NCI-H2196 (cell line): ENCODE measurements around the gene SLC16A11.

ENCODE experiments used
- DNase-seq: peaks from one replicate; lab custom pipeline; 2025; ENCODE audit not compliant: unreplicated experiment; lab: John Stamatoyannopoulos, UW

Gene SLC16A11

DNA sequence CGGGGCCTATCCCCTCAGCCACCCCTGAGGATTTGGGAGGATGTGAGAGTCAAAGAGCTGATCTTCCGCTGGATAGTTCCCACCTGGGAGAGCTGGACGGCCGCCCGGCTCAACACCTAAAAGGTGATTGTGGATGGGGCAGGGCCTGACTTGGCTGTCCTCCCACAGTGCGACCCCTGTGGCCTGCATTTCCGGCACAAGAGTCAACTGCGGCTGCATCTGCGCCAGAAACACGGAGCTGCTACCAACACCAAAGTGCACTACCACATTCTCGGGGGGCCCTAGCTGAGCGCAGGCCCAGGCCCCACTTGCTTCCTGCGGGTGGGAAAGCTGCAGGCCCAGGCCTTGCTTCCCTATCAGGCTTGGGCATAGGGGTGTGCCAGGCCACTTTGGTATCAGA lies 16.6 kb downstream of the SLC16A11 start:
- no peak for DNase-seq

DNA sequence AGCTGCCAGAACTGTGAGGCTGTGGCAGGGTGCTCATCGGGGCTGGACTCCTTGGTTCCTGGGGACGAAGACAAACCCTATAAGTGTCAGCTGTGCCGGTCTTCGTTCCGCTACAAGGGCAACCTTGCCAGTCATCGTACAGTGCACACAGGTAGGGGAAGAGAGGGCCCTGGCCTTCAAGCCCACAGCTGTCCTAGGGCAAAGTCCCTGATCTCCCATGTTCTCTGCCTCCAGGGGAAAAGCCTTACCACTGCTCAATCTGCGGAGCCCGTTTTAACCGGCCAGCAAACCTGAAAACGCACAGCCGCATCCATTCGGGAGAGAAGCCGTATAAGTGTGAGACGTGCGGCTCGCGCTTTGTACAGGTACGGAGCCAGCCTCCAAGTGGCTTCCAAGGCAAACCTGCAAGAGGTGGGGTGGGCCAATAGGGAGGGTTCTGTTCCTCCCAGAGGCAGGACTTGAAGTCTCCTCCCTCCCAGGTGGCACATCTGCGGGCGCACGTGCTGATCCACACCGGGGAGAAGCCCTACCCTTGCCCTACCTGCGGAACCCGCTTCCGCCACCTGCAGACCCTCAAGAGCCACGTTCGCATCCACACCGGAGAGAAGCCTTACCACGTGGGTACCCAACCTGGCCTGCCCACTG lies 17.3 kb downstream of the SLC16A11 start:
- DNase-seq: no peak

DNA sequence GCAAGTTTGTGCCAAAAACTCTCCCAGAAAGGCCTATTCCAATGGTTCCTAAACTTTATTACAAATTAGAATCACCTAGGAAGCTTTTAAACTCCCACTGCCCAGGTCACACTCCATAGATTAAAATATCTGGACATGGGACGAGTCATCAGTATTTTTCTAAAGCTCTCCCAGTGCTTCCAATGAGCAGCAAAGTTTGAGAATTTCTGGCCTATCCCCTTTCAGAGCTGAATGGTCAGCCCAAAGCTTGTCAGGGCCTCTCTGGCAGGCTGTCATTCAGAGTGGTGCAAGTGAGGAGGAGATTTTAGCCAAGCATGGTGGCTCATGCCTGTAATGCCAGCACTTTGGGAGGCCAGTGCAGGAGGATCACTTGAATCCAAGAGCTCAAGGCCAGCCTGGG lies 18.6 kb downstream of the SLC16A11 start:
- DNase-seq: no peak

DNA sequence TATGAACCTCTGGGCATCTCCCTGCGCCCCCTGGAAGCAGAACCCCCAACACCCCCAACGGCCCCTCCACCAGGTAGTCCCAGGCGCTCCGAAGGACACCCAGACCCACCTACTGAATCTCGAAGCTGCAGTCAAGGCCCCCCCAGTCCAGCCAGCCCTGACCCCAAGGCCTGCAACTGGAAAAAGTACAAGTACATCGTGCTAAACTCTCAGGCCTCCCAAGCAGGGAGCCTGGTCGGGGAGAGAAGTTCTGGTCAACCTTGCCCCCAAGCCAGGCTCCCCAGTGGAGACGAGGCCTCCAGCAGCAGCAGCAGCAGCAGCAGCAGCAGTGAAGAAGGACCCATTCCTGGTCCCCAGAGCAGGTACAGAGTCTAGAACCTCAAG lies 19.5 kb downstream of the SLC16A11 start:
- DNase-seq: no peak

GRCh38 chr17:7023576-7024401 lies 20.1 kb downstream of the SLC16A11 start:
- no peak for DNase-seq

DNA sequence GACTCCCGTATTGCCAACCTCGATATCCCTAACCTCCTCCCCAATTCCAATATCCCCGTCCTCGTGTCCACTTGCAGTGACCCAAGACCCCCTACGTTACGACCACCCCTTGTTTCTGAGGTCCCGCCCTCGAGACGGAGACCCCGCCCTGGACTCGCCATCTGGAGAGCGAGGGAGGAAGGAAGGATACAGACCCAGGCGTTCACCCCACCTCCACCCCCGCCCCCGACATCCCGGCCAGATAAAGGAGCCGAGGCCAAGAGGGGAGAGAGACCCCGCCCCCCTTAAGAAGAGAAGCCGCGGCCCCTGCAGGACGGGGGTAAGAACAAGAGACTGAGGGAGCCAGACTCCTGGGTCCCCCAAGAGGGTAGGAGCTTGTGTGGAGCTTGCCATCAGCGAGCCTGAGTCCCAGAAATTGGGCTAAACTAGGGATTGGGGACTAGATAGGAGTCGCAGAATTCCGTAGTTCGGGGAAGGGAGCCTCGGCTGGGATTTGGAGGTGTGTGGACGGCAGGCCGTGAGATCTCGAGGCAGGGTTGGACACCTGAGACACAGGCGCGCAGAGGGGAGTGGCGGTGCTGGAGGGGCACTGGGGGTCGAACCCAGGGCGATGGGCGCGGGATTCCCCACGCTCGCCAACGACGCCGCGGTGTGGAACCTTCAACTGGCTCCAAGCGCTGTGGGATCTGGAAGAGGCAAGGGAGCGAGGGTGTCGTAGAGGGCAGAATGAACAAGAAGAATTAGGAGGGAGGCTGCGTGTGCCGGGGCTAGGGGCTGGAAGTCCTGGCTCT lies 20.9 kb downstream of the SLC16A11 start, which contains the start of gene BCL6B:
Gene BCL6B, plus strand, starts transcription at position 270 of the 791 bp plus-strand sequence. CDS start 622 bp downstream, outside the sequence.
- DNase-seq: no peak

DNA sequence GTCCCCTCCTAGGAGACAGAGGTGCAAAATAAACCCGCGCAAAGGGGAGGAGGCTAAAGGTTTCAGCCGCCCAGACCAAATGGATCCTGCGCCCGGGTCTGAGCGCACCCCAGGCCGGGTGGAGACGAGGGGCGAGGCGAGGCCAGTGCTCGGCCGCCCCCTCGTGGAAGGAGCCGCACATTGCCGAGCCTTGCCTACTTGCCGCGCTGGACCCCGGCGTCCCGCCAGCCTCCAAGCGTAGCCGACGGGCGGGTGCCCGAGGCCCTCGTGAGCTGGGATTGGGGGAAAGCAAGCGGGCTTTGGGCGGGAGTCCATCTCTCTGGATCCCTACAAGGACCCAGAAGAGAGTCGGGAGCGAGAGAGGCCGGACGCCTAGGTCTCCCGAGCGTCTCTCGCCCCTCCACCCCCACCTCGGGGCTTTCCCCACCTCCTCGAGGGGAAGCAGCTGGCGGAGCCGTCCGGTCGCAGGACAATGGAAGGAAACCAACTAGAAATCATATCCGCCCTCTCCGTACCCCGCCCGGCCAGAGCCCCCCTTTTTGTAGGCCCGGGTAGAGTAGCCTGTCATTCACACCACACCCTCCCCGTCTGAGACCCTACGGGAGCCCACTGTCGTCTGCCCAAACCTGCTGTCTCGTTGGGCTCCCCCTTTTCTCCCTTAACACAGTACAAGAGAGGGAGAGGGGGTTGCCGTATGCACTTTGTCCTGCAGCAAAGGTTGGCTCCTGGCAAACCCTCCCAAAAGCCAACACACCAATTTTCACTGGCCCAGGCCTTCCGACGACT lies 21.7 kb downstream of the SLC16A11 start:
- DNase-seq: peak; percentile 75

GRCh38 chr17:7020894-7021664 lies 22.8 kb downstream of the SLC16A11 start:
- DNase-seq: no peak

- DNase-seq: peak; percentile 47
Observed at GRCh38 chr17:7019839-7020519, 23.9 kb downstream of the SLC16A11 start.

DNA sequence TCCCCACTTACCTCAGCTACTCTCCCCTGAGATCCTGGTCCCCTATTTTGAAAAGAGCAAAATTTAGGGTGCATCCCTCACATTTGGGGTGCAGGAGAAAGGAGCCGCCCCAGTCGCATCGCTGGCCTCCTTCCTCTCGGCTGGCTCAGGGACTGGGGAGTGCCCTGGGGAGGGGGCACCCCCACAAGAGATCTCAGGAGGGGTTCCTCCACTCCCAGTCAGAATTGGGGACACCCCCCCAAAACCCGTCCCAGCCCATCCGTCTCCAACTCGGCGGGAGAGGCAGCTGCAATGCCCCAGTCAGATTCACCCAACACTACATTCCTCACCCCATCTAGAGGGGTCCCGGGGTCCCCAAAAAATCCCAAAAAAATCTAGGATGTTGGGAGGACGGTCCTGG lies 24.5 kb downstream of the SLC16A11 start:
- DNase-seq: no peak

GRCh38 chr17:7018331-7018964 lies 25.4 kb downstream of the SLC16A11 start:
- DNase-seq: peak; percentile 36

GRCh38 chr17:7017827-7018200 lies 26.1 kb downstream of the SLC16A11 start:
- no peak for DNase-seq

DNA sequence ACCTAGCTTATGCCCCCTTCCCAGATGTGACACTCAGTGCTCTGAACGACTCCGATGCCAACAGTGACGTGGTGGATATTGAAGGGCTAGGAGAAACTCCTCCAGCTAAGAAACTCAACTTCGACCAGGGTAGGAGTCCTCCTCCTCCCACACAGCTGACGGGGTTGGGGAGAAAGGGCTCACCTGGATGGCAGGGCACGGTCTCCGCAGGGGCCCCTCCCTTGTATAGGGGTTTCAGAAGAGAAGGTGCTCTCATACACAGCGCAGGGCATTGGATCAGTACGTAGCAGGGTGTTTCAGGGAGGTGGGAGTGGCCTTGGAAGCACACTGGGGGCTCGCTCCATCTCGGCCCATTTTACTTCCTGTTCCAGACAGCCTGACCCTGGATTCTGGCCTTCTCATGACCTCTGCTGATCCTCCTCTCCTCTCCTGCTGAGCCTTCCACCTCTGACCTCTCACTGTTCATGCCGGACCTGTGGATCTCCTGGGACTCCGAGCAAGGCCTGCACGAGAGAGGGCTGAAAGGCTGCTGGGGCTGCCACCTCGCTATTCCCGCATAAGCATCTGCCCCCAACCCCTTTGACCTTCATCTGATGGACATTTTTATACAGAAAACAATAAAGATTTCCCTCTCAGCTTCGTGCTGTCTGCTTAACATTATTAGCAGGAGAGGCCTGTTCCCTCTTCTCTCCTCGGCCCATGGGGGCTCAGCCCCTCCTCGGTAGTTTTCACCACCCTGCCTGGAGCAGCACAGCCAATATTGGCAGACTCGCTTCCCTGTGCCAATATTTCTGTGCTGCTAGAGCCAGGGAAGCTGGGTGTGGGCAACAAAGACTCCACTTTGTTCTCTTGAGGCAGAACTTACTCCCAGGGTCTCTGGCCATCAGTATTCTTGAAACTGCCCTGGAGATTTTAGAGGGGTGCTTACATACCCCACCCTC lies 26.7 kb downstream of the SLC16A11 start:
- no peak for DNase-seq

DNA sequence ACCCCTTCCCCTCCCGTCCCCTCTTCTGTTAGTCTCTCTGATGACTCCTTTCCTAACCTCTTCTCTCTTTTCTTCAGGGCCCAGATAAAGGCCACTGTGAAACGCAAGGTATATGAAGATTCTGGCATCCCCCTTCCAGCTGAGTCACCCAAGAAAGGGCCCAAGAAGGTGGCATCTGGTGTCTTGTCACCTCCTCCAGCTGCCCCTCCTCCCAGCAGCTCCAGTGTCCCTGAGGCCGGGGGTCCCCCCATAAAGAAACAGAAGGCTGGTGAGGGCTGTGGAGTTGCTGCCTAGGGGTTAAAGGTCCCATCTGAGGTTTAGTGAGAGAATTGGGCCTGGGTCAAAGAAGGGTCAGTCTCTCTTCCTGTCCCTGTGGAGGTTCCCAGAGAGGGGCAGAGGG lies 27.5 kb downstream of the SLC16A11 start:
- DNase-seq: no peak

DNA sequence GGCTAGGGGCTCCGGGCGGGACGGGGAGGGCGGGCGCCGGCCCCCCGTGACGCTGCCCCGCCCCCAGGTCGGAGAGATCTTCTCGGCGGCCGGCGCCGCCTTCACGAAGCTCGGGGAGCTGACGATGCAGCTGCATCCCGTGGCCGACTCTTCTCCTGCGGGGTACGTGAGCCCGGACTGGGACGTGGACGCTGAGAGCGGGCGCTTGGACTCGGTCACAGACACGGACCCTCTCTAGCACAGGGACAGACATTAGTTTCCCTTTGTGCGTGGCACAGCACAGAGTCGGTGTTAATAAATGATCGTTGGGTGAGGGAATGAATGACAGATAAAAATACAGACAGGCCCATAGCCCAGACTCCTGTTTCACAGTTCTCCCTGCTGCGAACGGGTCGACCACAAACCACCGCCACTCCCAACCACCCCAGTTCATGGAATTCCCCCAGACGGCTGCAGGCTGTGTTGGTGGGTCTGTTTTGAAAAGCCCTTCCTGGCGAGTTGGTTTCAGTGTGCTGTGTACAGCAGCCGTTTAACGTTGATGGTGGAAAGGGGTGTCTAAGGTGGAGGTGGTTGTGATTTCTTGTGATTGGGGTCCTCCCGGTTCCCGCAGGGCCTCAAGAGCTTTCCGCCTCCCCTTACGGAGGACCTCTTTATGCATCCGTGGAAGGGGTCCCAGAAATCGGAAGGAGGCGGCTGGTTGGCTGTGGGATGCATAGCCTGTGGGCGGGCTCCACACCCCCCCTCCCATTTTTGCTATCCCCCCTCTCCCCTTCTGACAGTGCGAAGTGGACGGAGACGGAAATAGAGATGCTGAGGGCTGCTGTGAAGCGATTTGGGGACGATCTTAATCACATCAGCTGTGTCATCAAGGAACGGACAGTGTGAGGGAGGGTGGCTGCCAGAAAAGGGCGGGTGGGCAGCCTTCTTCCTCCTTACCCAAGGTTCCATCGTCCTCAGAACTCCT lies 28.6 kb downstream of the SLC16A11 start:
- DNase-seq: no peak

DNA sequence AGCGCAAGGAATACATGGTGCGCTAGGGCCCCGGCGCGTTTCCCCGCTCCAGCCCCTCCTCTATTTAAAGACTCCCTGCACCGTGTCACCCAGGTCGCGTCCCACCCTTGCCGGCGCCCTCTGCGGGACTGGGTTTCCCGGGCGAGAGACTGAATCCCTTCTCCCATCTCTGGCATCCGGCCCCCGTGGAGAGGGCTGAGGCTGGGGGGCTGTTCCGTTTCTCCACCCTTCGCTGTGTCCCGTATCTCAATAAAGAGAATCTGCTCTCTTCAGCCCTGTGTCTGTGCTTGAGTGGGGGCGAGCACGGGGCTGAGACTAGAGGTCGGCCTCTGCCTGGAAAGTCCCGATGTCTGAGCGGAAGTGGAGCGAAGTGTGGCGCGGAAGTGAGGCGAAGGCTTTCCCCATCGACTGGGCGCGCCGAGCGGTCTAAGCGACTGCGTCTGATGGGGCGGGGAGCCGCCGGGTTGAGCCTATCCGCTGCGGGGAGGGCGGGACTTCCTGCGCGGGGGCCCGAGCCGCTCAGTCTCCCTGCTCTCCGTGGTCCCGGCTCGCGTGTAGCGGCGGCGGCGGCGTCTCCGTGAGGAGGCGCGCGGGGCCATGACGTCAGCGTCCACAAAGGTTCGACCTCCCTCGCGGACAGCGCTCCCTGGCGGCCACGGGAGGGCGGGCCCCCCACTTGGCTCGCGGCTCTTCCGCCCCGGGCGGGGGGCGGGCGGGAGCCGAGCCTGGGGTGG lies 29.5 kb downstream of the SLC16A11 start:
- DNase-seq: peak; percentile 86
